ENCODE results near the gene CCDC27. TPM values are rescaled to one million over a fixed set of nuclear protein-coding genes. Genes with fewer than 3 reads are reported as not detected.
A peak's percentile ranks its signal among the peaks of the same experiment; 100 is the strongest.

Gene CCDC27
- not detected for total RNA-seq (2013)
- polyA plus RNA-seq (not detected), polyA minus RNA-seq (0.14 TPM in 1 of 2 replicates, not detected in the other), total RNA-seq (0 to 0.92 (median 0) reads per million in 11 experiments)

DNA sequence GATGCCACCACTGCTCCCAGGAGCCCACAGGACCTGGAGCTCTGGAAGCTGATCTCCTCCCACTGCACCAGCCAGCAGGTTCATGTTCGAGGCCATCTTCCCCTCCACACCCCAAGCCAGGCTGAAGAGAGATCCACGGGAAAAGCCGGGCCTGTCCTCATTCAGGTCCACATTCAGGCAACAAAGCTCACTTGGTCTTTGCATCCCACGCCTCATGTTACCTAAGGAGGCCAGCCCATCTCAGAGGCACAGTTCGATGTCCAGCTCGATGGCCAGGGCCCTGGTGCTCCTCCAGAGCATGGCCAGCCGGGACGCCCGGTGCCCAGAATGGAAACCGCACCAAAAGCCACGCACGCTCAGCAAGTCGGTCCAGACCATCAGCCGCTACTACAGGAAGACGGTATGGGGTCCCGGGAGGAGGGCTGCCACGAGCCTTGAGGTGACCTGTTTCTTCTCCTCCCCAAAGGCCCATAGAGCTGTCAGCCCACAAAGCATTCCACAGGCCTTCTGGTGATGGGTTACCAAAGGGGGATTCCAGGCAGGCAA lies at the start of gene CCDC27:
Gene CCDC27 (plus strand): TSS at position 51 of the 546 bp plus-strand sequence. CDS start 32 bp downstream, at position 83.
- Histone ChIP-seq H3K27me3 (ENCODE audit: control insufficient read depth in 2 of 2, insufficient read depth in 2 of 2, low read length in 2 of 2) (no peaks in the 10 kb centered on the region), H3K27ac (ENCODE audit: low read depth in 1 of 2, low read length in 2 of 2) (no peak within 1 kb of the TSS), H3K36me3 (replicated peaks in 1 of 2; ENCODE audit: control insufficient read depth in 1 of 2, insufficient read depth in 2 of 2, low read length in 2 of 2) (no peaks in the 10 kb centered on the region), H3K4me2 (replicated peaks; ENCODE audit: extremely low read depth, low read length, poor library complexity, severe bottlenecking) (no peak within 1 kb of the TSS), H3K9me3 (replicated peaks in 1 of 2; ENCODE audit: control insufficient read depth in 1 of 2, insufficient read depth in 1 of 2, low read length in 2 of 2) (no peaks in the 10 kb centered on the region), H3K4me1 (ENCODE audit: control insufficient read depth in 1 of 2, insufficient read depth in 2 of 2, low read length in 2 of 2) (peaks cover 6 to 7% of the 10 kb centered on the region in 2 donors), H3K9ac (ENCODE audit: insufficient read depth, low read length, poor library complexity, severe bottlenecking) (no peak within 1 kb of the TSS), H3K79me2 (ENCODE audit: insufficient read depth, low read length) (no peaks in the 10 kb centered on the region), H3K4me3 (replicated peaks in 1 of 3; ENCODE audit: low read depth in 2 of 3, low read length in 3 of 3) (no peak within 1 kb of the TSS), H4K20me1 (ENCODE audit: insufficient read depth, low read length) (no peaks in the 10 kb centered on the region), H2AFZ (ENCODE audit: insufficient read depth, low read depth, low read length, poor library complexity, severe bottlenecking) (no peak within 1 kb of the TSS)
- H3K27me3 Mint-ChIP-seq (ENCODE audit: low read depth in 3 of 3), result peaks cover 6 to 14% (median 6%) of the 10 kb centered on the region in 3 donors
- 87% methylated on average over 12 of the region's 17 CpGs for WGBS (ENCODE audit: insufficient coverage)
- H3K4me1 Mint-ChIP-seq, result peaks cover 9% of the 10 kb centered on the region
- no peaks in the 10 kb centered on the region for H3K36me3 Mint-ChIP-seq
- peaks cover 0 to 3% (median 0%) of the 10 kb centered on the region in 7 donors for H3K9me3 Mint-ChIP-seq
- DNase-seq, result no peak
- no peak within 1 kb of the TSS for H3K4me3 Mint-ChIP-seq
- TF ChIP-seq, protein P1, sequence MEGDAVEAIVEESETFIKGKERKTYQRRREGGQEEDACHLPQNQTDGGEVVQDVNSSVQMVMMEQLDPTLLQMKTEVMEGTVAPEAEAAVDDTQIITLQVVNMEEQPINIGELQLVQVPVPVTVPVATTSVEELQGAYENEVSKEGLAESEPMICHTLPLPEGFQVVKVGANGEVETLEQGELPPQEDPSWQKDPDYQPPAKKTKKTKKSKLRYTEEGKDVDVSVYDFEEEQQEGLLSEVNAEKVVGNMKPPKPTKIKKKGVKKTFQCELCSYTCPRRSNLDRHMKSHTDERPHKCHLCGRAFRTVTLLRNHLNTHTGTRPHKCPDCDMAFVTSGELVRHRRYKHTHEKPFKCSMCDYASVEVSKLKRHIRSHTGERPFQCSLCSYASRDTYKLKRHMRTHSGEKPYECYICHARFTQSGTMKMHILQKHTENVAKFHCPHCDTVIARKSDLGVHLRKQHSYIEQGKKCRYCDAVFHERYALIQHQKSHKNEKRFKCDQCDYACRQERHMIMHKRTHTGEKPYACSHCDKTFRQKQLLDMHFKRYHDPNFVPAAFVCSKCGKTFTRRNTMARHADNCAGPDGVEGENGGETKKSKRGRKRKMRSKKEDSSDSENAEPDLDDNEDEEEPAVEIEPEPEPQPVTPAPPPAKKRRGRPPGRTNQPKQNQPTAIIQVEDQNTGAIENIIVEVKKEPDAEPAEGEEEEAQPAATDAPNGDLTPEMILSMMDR (IDR thresholded peaks at IDR 0.05), result no peak
- H3K27ac Mint-ChIP-seq, result peak within 1 kb of the TSS in 1 of 7 donors; percentile 69
- intact Hi-C loops (cut with micrococcal nuclease), result no loop called here

DNA sequence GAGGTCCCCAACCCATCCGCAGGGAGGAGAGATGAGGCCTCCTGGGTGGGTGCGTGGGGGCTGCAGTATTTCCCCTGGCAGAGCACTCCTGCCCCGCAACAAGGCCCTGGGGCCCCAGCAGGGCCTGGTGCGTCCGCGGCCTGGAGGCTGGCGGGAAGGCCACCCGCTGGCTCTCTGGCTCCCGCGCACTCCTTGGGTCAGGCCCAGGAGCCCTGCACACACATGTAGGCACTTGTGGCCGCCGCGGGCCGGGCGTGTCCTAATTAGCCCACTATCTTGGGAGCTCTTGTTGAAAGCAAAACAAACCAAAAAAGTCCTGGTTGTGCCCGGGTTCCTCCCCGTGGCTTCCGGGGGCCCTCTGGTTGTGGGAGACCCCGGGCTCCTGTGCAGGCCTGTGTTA lies 49.7 kb upstream of the CCDC27 start:
- no peak overlapping the region for H3K27ac ChIP-seq (ENCODE audit: low read depth in 1 of 2, low read length in 2 of 2)
- no peaks in the 10 kb centered on the region for H3K9me3 ChIP-seq (replicated peaks in 1 of 2; ENCODE audit: control insufficient read depth in 1 of 2, insufficient read depth in 1 of 2, low read length in 2 of 2)
- no peak overlapping the region for H3K4me3 ChIP-seq (replicated peaks in 1 of 3; ENCODE audit: low read depth in 2 of 3, low read length in 3 of 3)
- intact Hi-C loops (cut with micrococcal nuclease), result no loop called here
- no peak overlapping the region for H3K9ac ChIP-seq (ENCODE audit: insufficient read depth, low read length, poor library complexity, severe bottlenecking)
- no peak overlapping the region for H3K4me3 Mint-ChIP-seq
- no peaks in the 10 kb centered on the region for H3K4me1 ChIP-seq (ENCODE audit: control insufficient read depth in 1 of 2, insufficient read depth in 2 of 2, low read length in 2 of 2)
- no peak overlapping the region for H3K4me2 ChIP-seq (replicated peaks; ENCODE audit: extremely low read depth, low read length, poor library complexity, severe bottlenecking)
- H3K79me2 ChIP-seq (ENCODE audit: insufficient read depth, low read length), result no peaks in the 10 kb centered on the region
- WGBS (ENCODE audit: insufficient coverage), result 91% methylated on average over 17 of the region's 19 CpGs
- H3K9me3 Mint-ChIP-seq, result peaks cover 0 to 1% (median 0%) of the 10 kb centered on the region in 7 donors
- no peaks in the 10 kb centered on the region for H3K36me3 ChIP-seq (replicated peaks in 1 of 2; ENCODE audit: control insufficient read depth in 1 of 2, insufficient read depth in 2 of 2, low read length in 2 of 2)
- no peaks in the 10 kb centered on the region for H4K20me1 ChIP-seq (ENCODE audit: insufficient read depth, low read length)
- no peak overlapping the region for H3K27ac Mint-ChIP-seq
- peaks cover 4% of the 10 kb centered on the region for H3K4me1 Mint-ChIP-seq
- TF ChIP-seq, protein P1 (IDR thresholded peaks at IDR 0.05), result no peak
- no peak overlapping the region for H2AFZ ChIP-seq (ENCODE audit: insufficient read depth, low read depth, low read length, poor library complexity, severe bottlenecking)
- H3K36me3 Mint-ChIP-seq, result no peaks in the 10 kb centered on the region
- peaks cover 8 to 29% (median 17%) of the 10 kb centered on the region in 3 donors for H3K27me3 Mint-ChIP-seq (ENCODE audit: low read depth in 3 of 3)
- no peak for DNase-seq
- H3K27me3 ChIP-seq (ENCODE audit: control insufficient read depth in 2 of 2, insufficient read depth in 2 of 2, low read length in 2 of 2), result peaks cover 0 to 6% of the 10 kb centered on the region in 2 donors
